Lower leg skin (tissue), 4 donors: ENCODE data around the gene PSENEN. TPM values are rescaled to one million over a fixed set of nuclear protein-coding genes. Genes with fewer than 3 reads are reported as not detected.

Experiments
- DNase-seq, 2 donors: peaks; one replicate each; pipeline ENCODE4 v3.0.0-alpha.2; 2019; ENCODE audit warnings: low spot score in 2 of 2
- H3K4me3 ChIP-seq: fragments of 200-600 bp; sonication (generic); 2 replicates; pipeline ENCODE4 v1.5.1; 2017; ENCODE audit warnings: mild to moderate bottlenecking, low read depth; ENCODE audit not compliant: poor library complexity, severe bottlenecking
- CTCF ChIP-seq, 3 donors: fragments of 450-650 bp; IDR thresholded peaks; one replicate each; pipeline ENCODE4 v1.5.1; 2016; ENCODE audit warnings: antibody characterized with exemption in 3 of 3, mild to moderate bottlenecking in 3 of 3, moderate library complexity in 2 of 3
- POLR2A ChIP-seq, 2 donors: fragments of 450-650 bp; IDR thresholded peaks; one replicate each; pipeline ENCODE4 v1.6.1; 2016 to 2017; ENCODE audit warnings: antibody characterized with exemption in 2 of 2, mild to moderate bottlenecking in 1 of 2, moderate library complexity in 1 of 2
- WGBS, 2 donors: methylation state at CpG; one replicate each; pipeline ENCODE4 v1.1.5; 2018; 5-methylcytosine and 5-hydroxymethylcytosine counted together
- intact Hi-C: fragments of 100-400 bp; cut with DNase I; formaldehyde crosslinking; loops from one replicate; pipeline ENCODE4 v1.15.0; 2023; ENCODE audit warnings: low total_unique reads
- total RNA-seq, 4 donors: library from RNA; depleted of rRNA; stranded (reverse); fragments of >200 nt; gene quantifications; one replicate each; pipeline ENCODE4 v1.1.0, GENCODE V29; 2016

Gene PSENEN
- total RNA-seq, 4 donors from 2014 or later, result 13.7 to 47.4 (median 30.8) TPM

DNA sequence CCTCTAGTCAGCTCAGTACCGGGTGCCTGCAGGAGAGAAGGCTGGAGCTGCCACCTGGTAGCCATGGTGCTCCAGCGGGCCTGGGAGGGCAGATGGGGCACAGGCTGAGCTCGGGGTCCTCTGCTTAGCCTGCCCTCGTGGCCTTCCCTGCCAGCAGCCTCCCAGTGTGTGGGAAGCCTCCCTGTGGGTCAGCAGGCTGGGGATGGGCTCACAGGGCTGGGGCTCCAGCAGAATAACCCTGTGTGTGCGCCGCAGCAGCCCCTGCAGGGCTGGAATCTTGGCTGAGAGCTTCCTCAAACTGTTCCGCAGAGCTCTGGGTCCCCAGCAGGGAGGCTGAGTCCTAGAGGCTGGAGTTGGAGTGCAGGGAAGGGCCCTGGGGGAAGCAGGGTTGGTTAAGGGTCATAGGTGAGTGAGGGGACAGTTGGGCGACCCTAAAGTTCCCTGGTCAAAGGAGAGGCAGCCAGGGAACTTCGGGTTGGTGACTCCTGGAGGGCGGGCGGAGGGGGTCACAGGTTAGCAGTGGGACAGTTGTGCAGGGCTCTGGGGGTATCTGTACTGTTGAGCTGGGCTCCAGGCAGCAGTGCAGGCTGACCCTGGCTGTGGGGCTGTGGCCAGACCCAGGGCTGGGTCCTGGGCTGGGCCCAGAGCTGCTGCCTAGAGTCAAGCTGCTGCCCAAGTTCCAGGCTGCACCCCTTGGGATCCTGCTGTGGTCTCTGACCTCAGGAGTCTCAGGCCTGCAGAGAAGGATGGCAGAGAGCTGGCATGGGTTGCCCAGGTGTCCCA lies 43.9 kb downstream of the PSENEN start:
- WGBS, 2 donors, result 79 to 84% methylated on average over 11 of the region's 11 CpGs
- no peak for TF ChIP-seq POLR2A (IDR thresholded peaks at IDR 0.05)
- no peak for TF ChIP-seq CTCF (IDR thresholded peaks at IDR 0.05)
- no peak for DNase-seq
- H3K4me3 ChIP-seq, result no peak overlapping the region
- intact Hi-C loops, result no loop called here

DNA sequence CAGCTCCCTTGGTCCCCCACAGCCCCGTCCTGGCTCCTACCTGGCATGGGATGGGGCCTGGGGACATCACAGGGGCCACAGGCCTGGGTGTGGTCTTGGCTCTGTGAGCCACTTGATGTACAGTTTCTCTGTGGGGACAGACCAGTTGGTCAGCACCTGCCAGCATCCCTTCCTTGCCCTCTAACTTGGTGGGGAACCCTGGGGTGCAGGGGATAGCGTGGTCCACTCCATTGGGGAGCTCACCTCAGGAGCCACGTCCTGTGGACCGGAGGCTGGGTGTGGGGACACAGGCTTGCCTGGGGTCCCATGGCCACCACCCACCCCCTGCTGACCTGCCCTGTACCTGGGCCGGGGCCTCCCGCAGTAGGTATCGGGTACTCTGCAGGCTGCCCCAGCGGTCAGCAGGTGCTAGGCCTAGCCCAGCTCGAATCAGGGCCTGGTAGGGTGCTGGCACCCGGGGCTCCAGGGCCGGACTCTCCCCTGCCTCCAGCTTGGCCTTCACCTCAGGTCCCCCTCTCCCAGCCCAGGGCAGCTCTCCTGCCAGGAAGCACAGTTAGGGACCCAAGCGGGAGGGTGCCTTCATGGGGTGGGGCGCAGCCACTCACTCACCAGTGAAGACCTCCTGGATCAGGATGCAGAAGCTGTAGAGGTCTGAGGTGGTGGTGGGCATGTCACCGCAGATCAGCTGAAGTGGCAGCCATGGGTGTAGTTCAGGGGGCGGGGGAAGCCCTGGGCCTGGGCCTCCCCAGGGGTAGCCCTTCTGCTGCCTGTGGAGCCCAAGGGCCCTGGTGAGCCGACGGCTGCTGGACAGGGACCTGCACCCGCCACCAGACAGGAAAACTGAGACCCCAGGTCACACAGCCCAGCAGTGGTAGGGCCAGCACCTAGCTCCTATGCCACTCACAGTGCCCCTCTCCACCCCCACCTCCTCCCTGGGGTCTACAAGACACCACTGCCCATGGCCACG lies 44.8 kb downstream of the PSENEN start:
- no peak for DNase-seq
- no peak overlapping the region for H3K4me3 ChIP-seq
- intact Hi-C loops, result loop anchor here (5.0 kb wide), 1 partner anchor 607 kb away; no protein-coding TSS in a partner anchor
- 77 to 90% methylated on average over 8 to 10 of the region's 19 CpGs for WGBS, 2 donors
- TF ChIP-seq CTCF (IDR thresholded peaks at IDR 0.05) (no peak), POLR2A (IDR thresholded peaks at IDR 0.05) (no peak)

GRCh38 chr19:35790981-35791813 lies 45.7 kb downstream of the PSENEN start:
- no peak for DNase-seq
- no peak overlapping the region for H3K4me3 ChIP-seq
- no peak for TF ChIP-seq CTCF (IDR thresholded peaks at IDR 0.05)
- no peak for TF ChIP-seq POLR2A (IDR thresholded peaks at IDR 0.05)
- intact Hi-C loops, result loop anchor here (5.0 kb wide), 1 partner anchor 606 kb away; no protein-coding TSS in a partner anchor
- 61 to 62% methylated on average over 10 to 18 of the region's 20 CpGs for WGBS, 2 donors

DNA sequence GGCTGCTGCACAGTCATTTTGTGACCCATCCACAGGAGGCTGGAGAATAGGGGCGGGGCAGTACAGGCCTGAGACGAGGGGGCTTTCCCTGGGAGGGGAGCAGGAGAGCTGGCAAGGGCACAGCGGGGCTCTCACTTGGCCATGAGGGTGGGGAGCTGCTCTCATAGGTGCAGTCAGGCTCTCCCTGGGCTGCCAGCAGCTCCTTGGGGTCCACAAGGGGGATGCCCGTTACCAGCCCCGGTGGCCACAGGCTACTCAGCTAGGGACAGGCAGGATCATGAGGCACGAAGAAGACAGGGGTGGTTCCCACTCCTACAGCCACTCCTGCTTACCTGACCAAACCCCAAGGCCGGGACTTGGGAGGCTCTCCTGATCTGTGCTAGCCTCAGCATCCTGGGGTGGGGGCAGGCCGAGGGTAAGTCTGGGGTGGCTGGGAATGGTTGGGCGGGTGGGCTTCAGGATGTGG lies 46.4 kb downstream of the PSENEN start:
- intact Hi-C loops, result loop anchor here (5.0 kb wide), 1 partner anchor 605 kb away; no protein-coding TSS in a partner anchor
- TF ChIP-seq CTCF (IDR thresholded peaks at IDR 0.05) (no peak), POLR2A (IDR thresholded peaks at IDR 0.05) (no peak)
- H3K4me3 ChIP-seq, result no peak overlapping the region
- no peak for DNase-seq
- WGBS, 2 donors, result 84 to 92% methylated on average over 8 to 9 of the region's 9 CpGs

DNA sequence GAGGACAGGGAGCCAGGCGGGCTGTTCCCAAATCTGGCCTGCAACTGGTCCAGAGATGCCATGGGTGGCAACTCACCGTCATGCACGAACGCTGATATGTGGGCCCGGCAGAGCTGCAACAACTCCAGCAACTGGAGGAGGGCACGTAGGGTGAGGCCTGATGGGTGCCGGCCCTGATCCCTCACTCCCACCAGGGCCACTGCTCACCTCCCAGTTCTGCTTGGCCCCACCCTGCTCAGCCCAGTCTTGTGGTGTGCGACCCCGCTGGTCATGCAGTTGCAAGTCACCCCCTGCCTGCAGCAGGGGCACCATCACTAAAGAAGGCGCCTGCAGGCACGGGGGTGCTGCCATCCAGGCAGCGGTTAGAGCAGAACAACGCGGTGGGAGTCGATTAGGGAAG lies 46.9 kb downstream of the PSENEN start:
- WGBS, 2 donors, result 83 to 85% methylated on average over 11 to 14 of the region's 15 CpGs
- no peak for DNase-seq
- intact Hi-C loops, result loop anchor here (5.0 kb wide), 1 partner anchor 605 kb away; no protein-coding TSS in a partner anchor
- no peak for TF ChIP-seq CTCF (IDR thresholded peaks at IDR 0.05)
- TF ChIP-seq POLR2A (IDR thresholded peaks at IDR 0.05), result no peak
- H3K4me3 ChIP-seq, result no peak overlapping the region
